Cerebellar cortex (tissue), 1 donor: ENCODE data around the gene CAPZB.

Source experiments
- DNase-seq: peaks from one replicate; pipeline ENCODE4 v3.0.0-alpha.2; 2015; ENCODE audit warnings: low spot score

CAPZB gene

DNA sequence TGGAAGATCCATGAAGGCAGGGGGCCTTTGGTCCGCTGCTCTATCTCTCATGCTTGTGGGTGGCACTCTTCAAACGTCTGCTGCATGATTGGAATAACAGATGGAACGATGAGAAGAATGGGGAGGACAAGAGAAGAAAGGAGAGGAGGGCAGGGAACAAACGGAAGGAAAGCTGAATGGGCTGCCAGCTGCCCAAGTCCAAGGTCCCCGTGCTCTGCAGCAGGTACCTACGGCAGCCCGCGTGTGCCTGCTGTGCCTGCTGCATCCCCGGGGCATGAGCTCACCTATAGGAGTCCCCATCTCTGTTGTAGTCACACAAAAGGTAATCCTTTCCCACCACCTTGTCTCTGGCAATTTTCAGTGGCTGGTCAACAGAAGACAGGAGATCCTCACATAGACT is 100.1 kb downstream of the CAPZB start:
- DNase-seq, result no peak

DNA sequence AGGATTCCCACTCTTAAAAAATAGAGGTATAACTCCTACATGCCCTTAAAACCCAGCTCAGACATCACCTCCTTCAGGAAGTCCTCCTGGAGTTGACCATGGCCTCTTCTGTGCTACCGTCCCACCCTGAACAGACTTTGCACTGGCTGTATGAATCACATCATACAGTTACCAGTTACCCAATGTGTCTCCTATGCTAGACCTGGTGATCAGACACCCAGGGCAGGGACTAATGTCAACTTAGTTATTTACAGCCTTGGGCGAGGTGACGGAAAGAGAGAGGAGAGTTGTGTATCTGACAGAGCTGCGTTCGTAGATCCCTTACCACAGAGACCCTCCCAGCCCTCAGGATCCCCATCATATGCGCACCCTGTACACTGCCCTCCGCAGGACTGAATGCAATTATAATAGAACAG is 100.6 kb downstream of the CAPZB start:
- DNase-seq, result no peak

DNA sequence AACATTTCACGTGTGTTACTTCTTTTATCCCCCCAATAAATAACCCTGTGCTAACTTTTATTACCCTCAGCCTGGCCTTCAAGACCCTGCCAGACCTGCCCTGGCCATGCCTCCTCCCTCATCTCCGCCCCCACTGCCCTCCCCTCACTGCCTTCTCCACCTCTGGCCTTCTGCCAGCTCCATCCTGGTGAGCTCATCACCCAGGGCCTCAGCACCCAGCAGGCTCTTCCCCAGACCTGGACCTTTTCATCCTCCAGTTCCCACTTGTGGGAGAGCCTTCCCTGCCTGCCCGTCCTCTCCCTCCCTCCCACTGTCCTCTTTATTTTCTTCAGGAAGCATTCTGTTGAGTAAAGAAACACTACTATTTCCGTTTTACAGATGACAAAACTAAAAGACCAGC is 101.2 kb downstream of the CAPZB start:
- no peak for DNase-seq

DNA sequence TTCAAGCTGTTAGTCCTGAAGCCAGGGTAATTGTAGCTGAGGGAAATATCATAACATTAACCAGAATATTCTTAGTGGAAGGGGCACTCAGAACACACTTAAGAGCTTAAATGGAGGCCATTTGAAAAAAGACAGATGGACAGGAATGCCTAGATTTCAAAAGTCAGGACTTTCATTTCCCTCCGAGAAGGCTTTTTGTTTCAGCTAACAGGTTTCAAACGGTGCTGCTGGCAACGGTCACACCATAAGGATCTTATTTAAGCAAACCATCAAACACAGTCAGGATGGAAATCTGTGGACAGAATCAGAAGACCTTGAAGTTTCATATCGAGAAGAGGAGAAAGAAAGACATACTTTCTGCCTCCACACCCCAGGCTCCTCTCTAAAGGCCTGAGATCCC is 103.1 kb downstream of the CAPZB start:
- no peak for DNase-seq

DNA sequence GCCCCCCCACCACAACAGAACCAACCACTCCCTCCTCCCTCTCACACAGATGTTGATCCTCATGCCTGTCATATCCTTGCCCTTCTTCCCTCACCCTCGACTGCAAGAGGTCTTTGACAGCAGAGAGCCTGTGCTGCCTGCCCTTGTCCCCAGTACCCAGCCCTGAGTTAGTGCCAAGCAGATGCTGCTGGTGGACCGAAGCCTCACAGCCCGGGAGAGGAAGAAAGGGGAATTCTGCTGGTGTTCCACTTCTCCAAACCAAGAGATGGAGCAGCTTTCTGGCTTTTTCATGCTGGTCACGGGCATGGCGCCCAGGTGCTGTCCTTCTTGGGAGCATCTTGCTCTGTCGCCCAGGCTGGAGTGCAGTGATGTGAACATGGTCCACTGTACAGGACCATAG is 104.1 kb downstream of the CAPZB start:
- DNase-seq, result no peak

DNA sequence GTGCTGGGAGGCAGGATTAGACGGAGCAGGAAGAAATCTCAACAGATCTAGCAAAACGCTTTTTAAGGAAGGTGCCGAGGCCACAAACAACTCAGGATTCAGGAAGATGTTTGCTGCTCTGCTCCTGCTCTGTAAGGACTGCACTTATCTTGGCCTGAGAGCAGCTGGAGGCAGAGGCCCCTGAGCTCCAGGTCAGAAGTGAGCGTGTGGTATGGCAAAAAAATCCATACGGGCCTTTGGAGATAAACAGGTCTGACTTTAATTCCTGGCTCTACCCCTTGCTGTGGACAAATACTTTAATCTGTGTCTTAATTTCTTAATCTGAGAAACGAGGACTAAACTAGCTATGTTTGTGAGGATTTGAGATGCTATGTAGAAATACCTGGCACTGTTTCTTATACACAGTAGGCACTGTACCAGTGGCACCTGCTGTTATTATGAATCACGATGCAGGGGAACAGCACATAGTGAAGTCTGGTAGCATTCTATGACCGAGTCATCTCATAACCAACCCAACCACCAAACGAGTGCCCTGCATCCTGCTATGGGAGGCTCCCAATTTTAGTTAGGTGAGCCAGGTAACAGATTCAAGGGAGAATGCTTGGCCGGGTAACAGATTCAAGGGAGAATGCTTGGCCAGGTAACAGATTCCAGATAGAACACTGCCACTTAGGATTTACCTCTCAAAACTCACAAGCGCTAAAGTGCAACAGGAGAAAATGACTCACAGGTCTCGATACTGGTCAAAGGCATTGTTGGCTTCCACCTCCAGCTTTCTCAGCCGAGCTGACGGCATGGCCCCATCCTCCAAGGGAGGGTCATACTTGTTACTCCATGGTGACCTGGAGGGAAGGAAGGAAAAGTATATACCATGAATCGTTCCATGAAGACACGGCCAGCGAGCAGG is 107.3 kb downstream of the CAPZB start:
- peak; percentile 68 for DNase-seq

DNA sequence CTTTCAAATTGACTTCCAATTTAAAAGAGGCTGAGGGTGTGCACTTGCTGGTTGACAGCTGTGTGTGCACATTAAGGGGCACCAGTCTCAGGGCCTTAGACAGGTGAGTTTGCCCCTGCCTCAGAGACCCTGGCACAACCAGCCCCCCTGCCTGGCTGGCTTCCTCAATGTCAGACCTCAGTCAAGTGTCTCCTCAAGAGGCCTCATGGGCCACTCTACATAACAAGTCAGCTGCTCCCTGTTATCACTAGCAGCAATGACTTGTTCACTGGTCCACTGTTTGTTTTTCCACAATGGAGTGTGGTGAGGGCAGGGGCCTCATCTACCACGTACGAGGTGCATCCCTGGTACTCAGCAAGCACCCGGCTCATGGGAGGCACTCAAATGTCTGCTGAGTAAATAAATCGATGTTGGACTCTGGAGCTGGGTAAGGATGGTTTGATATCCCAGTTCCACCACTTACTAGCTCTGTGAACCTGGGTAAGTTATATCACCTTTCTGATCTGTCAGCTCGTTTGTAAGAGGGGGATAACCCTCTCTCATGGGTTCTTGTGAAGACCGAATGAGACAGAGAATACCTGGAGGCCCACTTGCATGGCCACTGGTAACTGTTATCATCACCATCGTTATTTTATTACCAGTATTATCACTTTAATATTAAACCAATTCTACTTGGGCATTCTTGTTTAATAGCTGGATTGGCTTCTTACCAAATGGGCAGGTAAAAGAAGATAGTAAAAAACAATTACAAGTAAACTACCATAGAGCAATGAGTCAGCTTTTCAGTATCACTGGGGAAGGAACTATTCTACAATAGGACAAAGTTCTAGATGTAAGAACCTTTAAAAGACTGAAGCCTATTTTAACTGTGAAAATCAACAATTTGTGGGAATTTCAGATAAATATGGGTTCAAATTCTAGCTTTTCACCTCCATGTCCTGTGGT is 108.6 kb downstream of the CAPZB start:
- DNase-seq, result no peak

DNA sequence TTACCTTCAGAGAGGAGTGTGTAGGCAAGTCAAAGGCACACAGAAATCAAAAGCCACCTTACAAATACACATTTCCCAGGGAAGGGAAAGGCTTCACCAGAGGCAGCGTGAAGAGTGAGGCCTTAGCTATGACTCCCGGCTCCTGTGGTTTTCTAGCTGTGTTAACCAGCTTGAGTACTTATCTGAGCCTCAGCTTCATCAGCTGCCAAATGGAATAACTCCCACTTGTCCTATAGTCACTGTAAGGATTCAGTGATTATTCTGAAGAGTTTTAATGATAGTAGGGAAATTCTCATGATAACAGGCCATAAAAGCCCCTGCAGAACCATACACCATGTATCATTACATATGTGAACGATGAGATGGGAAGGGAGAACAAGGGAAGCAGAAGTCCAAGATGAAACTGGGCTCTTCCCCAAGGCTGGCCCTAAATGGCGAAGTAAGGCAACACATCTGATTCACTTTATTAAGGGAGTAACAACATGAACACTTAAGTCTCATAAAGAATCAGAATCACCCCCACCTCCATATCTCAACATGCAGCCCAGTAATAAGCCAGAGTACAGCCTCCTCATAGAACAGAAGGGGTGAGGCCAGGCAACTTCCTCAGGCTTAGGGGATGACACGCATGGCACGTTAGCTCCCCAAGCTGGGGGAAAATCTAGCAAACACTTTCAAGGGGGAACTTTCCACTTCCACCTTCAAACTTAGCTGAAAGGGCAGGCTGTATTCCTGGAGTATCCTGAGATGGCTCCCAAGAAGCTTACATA is 109.5 kb downstream of the CAPZB start:
- no peak for DNase-seq

DNA sequence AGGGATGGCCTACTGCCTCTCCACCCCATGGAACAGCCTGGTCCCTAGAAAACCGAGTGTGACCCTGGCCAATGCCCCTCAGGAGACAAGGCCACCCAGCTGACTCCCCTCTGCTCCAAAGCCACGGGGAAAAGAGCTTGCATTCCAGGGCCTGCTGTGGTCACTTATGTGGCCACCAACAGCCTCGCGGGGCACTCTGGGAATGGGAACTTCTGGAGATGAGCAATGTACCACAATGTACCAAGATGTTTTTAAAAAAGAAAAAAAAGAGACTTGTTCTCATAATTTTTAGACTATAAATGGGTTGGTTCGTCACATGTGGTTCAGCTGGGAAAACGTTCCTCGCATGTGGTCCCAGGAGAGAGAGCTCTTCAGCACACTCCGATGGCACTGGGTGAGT is 110.4 kb downstream of the CAPZB start:
- no peak for DNase-seq

DNA sequence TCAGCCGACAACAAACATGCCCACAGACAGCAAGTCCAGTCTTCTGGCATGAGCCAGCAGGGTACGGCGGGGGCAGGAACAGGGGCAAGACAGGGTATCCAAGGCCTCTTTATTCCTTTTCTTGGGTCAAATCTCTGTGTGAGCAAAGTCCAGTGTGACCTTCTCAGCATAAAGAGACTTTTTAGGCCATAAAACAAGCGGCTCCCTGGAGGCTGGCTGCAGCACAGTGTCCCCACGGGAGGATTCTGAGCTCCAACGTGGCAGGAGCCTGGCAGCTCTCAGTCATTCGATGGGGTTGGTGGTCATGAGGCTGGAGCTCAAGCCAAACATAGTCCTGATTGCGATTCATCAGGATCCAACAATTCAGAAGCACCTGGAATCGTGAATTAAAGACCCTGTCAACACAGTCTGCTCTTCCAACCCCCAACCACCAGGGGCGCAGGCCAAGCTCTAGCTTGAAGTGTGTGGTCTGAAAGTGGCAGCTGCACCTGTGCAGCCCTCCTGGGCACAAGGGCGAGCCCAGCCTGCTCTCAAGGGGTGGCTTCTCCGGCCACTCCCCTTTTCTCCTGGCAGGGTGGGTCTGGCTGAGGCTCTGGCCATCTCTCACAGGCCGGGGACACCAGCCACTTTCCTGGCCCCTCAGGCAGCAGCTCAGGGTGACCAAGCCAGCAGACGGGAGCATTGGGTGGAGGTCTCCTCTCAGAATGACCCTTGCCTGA is 111.1 kb downstream of the CAPZB start:
- DNase-seq, result no peak

DNA sequence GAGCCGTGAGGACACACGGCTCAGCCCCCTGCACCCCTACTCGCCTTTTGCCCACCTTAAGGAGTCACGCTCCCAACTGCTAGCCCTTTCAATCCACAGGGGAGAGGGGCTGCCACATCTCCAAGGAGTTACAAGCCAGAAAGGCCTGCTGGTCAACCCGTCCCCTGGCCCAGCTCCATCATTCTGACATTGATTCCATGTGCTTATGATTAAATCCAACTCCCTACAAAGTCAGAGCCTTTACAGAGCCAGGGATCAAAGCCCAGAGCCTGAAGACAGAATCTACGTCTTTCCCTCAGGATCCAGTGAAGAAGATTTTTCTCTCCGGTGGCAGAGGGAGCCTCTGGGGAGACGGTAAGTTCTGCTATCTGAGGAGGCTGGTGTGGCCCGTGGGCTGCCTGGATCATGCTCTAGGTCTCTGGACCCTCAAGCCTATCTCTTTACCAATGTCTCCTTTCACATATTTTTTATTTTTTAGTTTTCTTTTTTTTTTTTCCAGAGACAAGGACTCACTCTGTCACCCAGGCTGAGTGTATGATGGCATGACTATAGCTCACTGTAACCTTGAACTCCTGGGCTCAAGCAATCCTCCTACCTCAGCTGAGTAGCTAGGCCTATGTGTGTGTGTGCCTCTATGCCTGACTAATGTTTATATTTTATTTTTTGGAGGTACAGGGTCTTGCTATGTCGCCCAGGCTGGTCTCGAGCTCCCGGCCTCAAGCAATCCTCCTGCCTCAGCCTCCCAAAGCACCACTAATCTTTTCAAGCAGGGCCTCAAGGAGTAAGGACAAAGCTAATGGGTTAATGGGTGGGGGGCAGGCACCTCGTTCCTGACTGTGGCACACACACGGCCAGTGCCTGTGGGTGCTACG is 111.9 kb downstream of the CAPZB start:
- DNase-seq, result no peak

DNA sequence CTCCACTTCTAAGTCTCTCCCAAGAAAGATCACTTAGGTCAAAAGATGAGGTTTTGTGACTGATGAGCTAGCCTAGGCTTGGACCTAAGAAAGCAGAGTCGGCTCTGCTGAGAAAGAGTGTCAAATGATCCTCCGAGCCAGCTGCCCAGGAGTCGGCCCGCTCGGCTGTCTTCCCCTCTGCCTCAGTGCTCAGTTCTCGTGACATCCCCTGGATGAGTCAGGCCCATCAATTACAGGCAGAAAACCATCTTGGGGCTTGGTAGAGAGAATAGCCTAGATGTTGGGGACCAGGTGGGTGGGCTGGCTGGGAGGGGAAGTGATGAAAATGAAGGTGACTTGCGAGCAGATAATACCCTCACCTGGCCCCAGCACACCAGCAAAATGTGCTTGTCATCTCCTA is 112.7 kb downstream of the CAPZB start:
- DNase-seq, result no peak

DNA sequence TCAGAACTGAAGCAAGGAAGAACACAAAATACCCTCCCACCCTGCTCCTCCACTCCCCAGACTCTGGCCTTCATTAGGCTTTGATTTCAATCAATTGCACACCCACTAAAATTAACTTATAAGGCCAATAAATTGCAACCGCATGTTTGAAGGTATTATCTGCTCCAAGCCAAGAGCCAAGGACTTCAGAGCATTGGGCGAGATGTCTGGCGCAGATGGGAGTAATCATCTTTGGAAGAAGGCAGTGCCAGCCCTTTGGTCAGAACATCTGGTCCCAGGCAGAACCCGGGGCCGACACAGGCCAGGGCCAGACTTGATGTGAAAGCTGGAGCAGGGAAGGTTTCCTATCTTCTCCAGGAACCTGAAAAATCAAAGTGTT is 113.2 kb downstream of the CAPZB start:
- no peak for DNase-seq

DNA sequence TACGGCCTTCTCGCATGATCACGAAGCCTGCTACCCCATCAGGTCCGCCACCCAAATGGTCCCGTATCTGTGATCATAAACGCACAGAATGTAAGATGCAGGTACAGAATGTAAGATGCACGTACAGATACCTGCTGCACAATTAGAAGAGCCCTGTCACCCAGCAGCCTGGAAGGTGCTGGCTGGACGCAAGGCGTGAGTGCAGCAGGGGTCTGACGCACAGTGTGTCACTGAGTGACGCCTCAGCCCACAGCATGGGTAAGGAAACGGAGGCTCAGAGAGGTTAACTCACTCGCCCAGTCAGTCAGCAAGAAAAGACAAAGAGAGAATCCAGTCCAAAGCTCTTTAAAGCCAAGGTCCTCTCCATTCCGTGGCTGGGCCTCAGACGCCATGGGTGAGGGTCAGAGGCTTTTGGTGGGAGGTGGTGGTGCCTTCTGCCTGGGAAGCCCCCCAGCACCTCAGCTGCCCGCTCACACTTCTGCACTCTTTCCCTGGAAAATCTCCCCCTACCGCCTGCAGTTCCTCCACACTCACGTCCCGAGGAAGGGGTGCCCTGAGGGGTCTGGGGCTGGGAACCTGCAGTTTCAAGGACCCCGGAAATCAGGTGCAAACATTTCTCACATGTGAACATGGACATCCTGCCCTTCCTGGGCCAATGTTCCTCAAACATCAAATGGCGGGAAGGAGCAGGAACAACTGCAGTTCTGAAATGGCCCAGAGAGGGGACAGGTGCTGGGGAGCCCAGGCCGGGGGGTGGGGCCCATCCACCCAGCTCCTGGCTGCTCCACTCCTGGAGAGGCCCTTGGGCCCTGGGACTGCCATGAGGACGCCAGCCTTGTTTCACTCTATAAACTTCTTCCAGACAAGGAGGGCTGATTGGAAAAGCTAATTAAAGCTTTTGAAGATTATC is 113.9 kb downstream of the CAPZB start:
- no peak for DNase-seq

DNA sequence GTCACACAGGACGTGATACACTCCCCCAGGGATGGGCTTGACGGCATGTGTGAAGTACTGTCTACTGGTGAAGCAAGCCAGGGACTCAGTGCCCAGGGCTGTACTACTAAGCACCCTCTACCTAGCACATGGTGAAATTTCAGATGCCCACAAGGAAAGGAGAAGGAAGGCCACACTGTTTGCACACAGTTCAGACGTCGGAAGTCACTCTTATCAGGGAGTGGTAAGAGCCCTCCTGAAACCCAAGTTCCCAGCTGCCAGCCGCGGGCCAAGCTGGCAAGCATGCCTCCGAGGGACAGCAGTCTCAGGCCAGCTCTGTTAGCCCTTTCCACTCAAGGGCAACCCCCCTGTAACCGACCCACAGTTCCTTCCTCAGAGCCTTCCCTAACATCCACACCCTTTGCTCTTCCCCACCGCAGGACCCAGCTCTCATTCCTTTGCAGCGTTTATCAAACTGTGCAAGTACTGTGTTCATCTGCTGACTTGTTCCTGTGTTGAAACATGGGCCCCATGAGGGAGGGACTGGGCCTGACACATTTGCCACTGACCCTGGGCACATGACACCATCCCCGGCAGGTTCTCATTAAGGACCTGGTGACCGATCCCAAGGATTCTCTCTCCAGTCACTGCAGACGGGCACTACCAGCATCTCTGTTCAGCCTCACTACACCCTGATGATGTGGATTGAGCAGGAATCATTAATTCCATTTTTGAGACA is 114.7 kb downstream of the CAPZB start:
- no peak for DNase-seq

DNA sequence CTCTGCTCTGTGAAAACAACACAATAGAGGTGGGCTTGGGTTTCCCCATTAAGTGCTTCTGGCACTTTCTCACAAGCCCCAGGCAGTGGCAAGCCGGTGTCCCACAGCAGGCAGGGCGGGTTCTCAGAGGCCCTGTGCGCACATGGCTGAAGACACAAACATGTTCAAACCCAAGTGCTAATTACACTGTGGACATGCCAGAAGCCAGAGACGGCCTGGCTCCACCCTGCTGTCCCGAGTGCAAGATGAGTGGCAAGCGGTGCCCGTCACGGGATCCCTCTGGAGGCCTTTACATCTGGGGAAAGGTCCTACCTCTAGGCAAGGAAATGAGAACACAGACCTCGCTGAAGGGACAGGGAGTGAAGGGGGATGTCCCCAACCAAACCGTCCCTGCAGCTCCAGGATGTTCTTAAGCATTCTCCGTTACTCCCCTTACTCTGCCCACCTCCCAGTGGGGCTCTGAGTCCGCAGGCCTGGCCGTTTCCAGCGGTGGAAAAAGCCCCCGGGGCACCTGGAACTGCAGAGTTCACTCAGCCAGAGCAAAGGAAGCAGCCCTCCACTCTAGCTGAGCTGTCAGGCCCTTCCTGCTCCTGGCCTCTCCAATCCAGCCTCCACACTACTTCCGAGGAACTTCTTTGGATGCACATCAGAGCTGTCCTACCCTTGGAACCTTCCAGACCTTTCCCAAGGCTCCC is 115.8 kb downstream of the CAPZB start:
- DNase-seq, result no peak

DNA sequence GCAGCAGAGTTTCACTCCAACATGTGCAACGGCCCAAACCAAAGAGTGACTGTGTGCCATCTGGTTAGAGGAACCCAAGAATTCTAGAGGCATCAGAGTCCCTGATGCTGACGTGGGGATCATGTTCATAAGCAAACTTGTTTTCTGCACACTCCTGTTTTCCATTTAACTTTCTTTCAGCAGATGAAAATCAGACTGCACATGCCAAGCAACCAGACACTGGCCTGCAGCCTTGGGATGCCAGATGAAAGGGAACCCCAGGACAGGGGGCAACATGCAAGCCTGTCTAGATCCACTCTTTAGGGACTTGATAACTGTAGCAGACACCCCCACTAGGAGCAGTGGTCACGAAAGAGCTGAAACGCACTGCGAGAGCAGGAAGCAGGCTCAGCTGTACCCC is 116.4 kb downstream of the CAPZB start:
- DNase-seq, result no peak

DNA sequence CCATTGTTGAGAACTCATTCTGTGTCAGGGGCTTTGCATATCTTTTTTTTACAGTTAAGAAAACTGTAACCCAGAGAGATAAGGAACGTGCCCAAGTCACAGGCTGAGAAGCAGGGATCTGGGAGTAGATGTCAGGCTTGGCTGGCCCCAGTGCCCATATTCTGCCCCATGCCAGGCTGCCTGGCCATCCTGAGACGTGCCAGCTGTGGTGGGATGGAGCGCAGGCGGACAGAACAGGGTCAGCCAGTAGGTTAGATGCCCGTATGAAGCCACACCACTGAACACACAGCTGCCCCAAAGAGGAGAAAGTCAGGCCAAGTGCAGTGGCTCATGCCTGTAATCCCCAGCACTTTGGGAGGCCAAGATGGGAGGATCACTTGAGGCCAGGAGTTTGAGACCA is 117.3 kb downstream of the CAPZB start:
- no peak for DNase-seq
